ENCODE data around the gene BBS1.
"Not testable (repeated sequence)": the region's sequence is repeated elsewhere in the genome, so short reads cannot be mapped to it uniquely, and the experiment has no call there.

BBS1 gene

DNA sequence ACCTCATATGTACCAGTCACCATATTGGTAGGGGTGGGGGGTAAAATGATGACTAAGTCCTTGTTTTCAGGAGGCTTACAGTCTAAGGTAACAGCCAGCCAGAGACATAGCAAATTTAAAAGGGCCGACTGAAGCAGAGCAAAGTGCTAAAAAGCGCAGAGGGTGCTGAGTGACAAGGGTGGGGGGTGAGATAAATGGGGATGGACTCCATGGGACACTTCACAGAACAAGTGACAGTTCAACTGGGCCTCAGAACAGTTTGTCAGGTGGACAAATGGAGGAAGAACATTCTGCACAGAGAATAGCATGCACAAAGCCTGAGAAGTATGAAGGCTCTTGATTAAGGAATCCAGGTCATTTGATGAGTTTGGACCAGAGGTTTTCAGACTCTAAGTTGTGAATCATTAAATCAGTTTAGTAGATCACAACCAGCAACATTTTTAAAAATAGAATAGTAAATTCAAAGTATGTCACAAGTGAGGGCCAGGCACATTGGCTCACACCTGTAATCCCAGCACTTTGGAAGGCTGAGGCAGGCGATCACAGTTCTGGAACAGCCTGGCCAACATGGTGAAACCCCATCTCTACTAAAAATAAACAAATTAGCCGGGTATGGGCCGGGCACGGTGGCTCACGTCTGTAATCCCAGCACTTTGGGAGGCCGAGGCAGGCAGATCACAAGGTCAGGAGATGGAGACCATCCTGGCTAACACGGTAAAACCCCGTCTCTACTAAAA lies 14.0 kb downstream of the BBS1 start:
- no peak for DNase-seq (ENCODE audit: low read depth)

DNA sequence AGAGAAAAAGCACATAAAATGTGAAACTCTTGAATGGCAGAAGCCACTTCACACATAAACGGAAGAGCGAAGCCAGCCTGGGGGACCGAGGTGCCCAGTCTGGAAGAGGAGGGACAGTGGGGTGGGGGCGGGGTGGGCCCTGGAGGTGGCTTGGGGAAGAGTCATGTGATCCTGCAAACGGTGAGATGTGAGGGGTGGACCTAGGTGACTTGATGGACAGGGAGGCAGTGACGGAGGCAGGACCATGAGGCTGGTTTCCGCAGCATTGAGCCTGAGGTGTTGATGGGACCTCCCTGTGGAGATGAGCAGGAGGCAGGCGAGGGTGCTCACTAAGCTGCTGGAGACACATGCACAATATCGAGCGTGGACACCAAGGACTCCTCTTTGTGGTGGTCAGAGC lies 18.6 kb downstream of the BBS1 start:
- DNase-seq (ENCODE audit: low read depth) = no peak

DNA sequence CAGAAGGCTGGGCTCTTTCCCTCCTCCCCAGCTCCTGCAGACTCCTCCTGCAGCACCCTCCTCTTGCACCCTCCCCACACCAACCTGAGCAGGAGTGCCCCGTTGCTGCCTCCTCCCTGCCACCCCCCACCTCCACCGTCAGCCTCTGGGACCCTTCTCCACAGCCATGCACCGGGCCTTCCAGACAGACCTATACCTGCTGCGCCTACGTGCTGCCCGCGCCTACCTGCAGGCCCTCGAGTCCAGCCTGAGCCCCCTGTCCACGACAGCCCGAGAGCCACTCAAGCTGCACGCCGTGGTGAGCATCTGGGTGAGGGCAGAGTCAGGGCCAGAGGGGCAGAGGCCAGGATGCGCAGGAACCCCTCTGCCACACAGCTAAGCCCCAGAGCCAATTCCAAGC lies 19.2 kb downstream of the BBS1 start:
- DNase-seq (ENCODE audit: low read depth) = no peak

DNA sequence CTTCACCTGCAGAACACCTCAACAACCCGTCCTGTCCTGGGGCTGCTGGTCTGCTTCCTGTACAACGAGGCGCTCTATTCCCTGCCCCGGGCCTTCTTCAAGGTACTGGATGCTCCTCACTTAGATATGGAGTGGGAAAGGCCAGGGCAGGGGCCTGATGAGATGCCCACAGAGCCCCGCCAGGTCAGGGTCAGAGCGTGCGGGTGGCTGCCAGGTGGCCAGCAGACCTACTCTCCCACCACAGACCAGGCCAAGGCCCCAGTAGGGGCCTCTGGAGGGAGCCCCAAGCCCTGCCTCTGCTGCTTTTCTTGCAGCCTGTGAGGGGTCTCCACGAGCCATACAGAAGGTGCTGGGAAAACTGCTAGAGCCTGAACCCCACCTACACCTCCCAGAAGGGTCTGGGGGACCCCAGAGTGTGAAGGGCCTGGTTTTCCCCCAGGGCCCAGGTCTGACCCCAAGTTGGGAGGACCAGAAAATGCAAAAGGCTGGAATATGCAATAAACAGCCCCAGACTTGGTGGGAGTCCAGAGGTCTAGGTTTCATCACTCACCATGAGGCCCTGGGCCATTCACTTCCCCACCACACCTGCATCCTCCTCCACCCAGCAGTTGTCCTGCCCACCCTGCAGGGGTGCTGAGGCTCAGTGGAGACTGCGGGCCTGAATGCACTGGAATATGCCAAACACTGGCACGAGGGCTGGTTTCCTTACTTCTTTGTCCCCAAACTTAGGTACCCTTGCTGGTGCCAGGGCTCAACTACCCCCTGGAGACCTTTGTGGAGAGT lies 20.7 kb downstream of the BBS1 start:
- no peak for DNase-seq (ENCODE audit: low read depth)

DNA sequence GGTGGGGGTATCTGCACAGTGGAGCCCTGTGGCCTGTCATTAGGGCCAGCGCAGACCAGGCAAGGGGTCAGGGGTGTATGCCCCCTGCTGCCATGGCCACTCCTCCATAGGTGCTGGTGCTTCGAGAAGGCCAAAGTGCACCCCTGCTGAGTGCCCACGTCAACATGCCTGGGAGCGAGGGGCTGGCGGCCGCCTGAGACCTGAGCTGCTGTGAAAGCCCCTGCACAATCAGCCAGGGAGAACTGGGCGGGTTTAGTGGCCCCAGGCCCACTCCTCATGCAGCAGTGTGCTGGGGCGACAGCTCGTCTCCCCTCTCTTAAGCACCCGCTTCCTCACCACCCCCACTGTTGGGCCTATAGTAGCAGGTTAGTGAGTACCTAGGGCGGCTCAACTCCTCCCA lies 21.4 kb downstream of the BBS1 start:
- no peak for DNase-seq (ENCODE audit: low read depth)

DNA sequence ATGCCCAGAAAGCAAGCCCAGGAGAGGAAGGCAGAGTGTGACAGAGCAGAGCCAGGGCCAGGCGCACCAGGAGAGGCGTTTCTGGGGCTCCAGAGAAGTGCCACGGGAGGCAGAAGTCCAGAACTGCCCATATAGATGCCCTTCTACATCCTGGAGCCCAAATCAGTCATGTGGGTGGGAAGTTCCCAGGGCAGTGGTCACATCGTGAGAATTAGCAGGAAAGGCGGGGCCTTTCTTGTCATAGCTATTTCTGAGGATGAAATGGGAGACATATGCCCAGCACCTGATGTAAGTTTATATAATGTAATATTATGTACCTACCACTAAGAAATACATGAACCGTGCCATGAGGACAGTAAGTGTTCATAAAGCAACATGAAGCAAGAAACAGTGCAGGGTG lies 22.3 kb downstream of the BBS1 start:
- no peak for DNase-seq (ENCODE audit: low read depth)

DNA sequence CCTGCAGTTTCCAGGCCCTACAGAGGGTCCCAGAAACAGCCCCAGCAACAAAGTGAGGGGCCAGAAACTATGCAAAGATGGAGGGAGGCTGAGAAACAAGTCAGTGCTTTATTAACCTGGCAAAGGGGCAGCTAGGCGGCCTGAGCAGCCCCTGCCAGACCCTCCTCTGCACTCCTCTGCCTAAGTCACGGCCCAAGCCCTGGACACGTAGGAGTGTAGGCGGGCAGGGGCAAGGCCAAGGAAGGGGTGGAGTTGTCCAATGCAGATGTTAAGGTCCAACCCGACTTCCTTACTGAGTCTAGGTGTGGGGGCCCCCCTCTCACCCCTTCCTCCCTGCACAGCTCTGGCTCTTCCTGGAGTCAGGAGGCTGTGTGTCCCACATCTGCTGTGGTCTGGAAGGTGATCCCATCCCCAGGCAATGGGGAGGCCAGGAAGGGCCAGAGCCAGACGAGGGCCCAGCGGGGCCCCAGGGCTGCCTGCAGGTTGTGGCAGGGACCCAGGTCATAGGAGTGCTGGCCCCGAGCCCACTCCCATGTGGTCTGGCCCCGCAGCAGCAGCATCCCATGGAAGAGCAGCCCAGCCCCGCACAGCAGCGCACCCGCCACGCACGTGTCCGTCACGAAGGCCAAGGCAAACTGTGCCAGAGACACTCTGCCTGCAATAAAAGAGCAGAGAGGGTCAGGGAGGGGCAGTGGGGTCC lies 28.9 kb downstream of the BBS1 start:
- no peak for DNase-seq (ENCODE audit: low read depth)

DNA sequence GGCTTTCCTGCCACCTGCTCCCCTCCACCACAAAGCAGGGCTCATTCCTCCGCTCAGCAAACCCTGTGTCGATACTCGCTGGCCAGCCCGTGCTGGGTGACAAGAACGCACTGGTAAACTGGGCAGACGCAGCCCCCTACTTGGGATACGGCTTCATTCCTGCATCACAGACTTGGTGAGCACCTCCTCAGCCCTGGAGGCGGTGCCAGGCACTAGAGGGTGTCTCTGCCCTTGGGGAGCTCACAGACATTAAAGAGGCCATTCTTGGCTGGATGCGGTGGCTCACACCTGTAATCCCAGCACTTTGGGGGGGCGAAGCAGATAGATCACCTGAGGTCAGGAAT lies 29.4 kb downstream of the BBS1 start:
- DNase-seq (ENCODE audit: low read depth) = no peak

DNA sequence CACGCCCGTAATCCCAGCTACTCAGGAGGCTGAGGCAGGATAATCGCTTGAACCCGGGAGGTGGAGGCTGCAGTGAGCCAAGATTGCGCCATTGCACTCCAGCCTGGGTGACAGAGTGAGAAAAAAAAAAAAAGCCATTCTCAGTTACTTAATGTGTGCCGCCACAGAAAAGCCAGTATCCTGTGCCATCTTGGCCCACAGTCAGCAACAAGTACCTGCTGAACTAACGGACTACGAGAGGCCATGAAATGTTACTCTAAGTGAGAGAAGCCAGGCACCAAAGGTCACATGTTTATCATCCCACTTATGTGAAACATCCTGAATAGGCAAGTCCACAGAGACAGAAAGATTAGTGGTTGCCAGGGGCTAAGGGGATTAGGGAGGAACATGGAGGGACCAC lies 30.2 kb downstream of the BBS1 start:
- DNase-seq (ENCODE audit: low read depth) = not testable (repeated sequence)

DNA sequence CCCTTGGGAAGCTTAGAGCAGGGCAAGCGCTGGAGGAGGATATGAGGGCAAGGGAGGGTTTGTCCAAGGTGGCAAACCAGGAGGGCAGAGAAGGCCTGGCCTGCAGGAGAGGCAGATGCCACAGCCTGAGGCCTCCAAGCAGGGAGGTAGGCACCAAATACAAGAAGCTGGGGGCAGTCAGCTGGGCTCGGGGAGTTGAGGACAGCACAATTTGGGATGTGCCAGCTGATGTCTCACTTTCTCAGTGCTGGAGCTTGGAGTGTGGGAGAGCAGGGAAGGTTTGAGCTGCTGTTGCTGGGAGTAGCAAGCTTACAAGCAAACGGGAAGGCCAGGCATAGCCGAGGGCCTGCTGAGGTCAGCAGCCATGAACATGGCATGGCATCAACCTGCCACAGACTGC lies 31.5 kb downstream of the BBS1 start:
- DNase-seq (ENCODE audit: low read depth) = no peak

DNA sequence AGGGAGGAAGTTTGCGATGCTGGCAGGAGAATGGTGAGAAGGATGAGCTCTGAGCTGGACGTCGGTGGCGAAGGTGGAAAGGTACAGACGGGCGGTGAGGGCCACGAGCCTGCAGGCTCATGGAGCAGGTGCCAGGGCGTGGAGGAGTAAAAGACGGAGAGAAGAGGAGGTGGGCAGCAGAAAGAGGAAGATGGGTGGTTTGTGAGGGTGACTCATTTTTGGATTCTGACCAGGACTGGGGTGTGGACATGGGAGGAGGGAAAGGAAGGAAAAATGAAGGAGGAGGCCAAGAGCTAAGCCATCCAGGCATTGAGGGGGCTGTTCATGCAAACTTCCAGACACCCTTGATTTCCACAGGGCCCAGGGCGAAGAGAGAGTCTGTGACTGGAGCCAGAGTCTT lies 31.9 kb downstream of the BBS1 start:
- no peak for DNase-seq (ENCODE audit: low read depth)

DNA sequence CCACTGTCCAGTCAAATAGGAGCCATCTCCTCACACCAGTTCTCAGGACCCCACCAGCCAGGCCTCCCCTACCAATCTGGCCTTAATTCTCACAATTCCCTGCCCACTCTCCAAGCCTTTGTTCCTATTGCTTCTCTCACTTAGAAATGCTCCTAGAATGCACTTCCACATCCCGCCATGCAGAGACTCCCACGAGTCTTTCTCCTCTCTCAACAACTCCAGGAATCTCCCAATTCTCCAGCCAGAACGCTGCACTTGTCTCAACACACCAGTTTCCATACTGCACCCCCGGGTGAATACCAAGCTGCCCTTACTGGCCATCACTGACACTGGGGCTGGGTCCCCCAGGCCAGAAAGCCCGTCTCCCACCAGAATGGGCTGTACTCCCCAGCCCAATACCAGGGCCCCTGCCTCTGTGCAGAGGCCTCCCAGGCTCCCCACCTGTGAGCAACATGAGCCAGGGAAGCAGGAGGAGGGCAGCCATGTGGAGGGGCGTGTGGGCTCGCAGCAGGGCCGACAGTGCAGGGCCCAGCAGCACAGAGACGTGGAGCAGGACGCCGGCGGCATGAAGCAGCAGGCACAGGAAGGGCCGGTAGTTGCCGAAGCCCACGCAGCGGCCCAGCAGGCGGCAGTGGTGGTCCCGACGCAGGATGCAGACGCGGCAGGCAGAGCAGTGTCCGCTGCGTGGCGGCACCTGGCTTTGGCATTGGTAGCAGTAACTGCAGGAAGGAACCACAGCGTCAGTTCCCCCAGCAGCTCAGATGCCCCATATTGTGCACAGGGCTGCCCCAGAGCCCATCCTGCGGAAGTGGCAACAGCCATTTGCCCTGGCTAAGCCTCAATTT lies 33.0 kb downstream of the BBS1 start:
- peak; percentile 20 for DNase-seq (ENCODE audit: low read depth)

DNA sequence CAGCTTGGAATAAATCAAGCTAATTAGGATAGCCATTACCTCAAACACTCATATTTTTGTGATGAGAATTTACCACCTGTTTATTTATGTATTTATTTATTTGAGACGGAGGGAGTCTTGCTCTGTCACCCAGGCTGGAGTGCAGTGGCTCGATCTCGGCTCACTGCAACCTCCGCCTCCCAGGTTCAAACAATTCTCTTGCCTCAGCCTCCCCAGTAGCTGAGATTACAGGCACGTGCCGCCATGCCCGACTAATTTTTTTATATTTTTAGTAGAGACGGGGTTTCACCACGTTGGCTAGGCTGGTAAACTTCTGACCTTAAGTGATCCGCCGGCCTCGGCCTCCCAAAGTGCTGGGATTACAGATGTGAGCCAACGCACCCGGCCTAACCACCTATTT lies 34.5 kb downstream of the BBS1 start:
- not testable (repeated sequence) for DNase-seq (ENCODE audit: low read depth)

DNA sequence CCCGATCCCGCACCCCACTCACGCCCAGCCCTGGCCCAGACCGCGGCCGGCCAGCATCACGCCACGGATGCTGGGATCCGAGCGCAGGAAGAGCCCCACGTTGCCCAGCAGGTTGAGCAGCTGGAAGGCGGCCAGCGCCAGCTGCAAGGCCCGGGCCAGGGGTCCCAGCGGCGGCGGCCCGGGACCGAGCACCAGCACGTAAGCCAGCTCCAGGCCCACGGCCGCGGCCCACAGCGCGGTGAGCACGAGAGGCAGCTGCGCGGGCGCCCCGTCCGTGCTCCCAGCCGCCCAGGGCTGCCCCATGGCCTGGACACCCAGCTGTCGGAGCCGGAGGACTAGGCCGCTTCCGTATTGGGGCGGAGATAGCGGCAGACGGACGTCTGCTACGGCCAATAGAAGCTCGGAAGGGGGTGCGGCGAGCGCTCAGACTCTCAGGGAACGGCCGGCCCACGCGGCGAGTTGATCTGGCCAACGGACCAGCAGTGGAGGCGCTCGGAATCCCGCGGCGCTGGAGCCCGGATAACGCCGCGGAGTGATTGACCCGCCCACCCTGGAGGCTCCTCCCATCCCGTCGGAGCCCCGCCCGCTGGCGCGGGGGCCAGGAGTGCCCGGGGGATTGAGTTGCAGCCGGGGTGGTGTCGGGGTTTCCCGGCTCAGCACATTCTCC lies 35.4 kb downstream of the BBS1 start, which contains the start of gene ZDHHC24:
Gene ZDHHC24, minus strand, starts transcription at position 348 of the 667 bp plus-strand sequence. Its CDS starts 45 bp downstream, at position 303.
- DNase-seq (ENCODE audit: low read depth) = peak; percentile 76

DNA sequence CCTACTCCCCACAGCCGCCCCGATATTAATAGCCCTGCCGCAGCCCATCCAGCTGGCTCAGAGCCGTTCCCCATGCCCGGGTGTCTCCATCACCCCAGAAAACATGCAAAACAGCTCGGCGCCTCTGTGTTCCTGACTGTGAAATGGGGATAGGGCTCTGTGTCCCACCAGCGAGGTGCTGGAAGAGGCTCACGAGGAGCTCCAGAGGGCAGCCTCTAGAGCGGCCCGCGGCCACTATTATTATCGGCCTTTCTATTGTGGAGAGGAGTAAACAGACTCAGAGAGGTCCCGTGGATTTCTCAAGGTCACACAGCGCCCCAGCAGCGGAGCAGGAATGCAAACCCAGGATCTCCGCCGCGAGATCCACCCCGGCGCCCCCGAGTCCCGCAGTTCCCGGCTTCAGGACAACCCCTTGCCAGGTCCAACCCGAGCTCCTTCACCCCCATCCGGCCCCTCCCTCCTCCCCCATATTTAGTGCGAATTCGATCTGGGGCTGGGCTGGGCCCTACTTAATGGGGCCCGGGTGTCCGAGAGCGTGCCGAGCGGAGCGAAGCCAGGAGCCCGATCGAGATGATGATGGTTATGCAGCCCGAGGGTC lies 36.0 kb downstream of the BBS1 start, which contains the start of gene ACTN3:
Gene ACTN3, plus strand, starts transcription at position 536 of the 598 bp plus-strand sequence. Its CDS starts 35 bp downstream, at position 571.
- DNase-seq (ENCODE audit: low read depth) = no peak

DNA sequence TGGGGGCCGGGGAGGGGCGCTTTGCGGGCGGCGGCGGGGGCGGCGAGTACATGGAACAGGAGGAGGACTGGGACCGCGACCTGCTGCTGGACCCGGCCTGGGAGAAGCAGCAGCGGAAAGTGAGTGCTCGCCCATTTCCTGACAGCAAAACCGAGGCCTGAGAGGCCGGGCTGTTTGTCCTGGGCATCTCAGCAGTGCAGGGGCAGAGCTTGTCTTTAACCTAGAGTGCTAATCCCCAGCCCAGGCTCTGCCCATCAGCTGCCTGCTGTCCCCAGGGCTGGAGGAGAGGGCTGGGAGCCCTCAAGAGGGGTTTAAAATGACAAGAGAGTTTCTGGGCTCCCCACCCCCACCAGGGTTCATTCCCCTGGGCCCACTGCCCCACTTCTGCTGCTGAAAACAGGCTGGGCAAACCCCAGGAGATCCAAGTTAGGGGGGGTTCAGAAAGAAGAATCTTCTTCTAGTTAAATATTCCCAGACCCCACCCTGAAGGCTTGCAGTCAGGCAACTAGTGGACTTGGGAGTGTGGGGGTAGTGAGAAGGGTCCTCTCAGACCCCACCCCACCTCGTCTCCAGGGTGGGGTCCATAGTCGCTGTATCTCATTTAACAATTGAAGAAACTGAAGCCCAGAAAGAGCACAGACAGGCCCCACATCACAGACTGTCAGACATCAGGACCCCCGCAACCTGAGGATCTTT lies 36.7 kb downstream of the BBS1 start:
- DNase-seq (ENCODE audit: low read depth) = no peak

DNA sequence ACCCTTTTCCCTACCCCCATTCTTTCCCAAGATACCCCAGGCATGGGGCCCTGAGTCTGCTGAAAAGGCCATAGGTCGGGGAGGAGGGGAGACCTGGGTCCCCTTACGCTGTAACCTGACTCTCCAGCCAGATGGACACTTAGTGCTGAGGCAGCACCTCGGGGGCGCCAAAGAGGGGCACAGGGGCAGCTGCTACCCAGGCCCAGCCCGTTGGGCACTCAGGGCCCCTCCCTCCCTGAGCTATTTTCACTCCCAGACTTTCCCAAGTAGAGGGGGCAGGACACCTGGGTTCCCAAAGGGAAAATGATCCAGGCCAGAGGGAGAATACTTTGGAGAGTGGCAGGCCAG lies 37.2 kb downstream of the BBS1 start:
- DNase-seq (ENCODE audit: low read depth) = no peak

DNA sequence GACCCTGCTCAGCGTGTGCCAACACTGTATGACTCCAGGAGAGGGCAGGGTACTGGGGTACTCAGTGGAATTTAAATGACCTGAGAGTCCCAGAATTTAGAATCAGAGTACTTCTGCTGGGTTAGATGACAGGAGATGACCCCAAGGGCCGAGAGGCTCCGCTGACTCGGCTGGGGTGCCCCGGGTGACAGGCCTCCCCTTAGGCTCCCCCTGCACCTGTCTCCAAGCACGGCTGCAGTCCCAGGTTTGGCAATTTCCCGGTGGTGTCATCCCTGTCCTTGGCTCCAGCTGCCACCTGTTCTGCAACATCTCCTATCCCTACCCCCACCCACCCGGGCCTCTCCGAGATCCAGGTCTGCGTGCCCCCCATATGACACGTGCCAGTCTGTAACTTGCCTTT lies 37.6 kb downstream of the BBS1 start:
- no peak for DNase-seq (ENCODE audit: low read depth)

DNA sequence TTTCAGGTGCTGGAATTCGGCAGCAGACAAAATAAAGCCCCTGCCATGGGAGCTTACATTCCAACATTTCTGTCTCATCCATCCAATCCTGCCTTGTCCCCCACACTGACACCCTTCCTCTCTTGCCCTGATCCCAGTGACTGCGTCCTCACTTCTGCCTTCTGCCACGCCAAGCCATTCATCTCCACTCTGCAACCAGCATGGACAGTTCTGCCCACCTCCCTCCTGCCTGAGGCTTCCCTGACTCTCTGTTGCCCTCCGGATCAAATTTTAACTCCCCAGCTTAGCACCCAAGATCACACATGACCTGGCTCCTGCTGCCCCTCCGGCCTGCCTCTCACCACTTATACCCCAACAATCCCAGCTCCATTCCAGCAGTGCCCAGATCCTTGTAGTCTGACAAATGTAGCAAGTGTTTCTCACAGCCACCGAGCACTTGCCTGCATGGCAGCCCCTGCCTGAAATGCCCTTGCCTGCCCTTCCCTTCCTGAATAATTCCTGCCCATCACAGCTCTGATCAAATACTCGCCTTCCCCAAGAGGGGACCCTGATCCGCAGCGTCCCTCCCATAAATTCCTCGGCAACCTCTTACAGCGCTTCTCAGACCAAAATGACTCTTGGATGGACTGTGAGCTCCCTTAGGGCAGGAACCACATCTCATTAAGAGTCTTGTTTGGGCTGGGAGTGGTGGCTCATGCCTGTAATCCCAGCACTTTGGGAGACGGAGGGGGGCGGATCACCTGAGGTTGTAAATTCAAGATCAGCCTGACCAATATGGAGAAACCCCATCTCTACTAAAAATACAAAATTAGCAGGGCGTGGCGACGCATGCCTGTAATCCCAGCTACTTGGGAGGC lies 38.6 kb downstream of the BBS1 start:
- DNase-seq (ENCODE audit: low read depth) = no peak

DNA sequence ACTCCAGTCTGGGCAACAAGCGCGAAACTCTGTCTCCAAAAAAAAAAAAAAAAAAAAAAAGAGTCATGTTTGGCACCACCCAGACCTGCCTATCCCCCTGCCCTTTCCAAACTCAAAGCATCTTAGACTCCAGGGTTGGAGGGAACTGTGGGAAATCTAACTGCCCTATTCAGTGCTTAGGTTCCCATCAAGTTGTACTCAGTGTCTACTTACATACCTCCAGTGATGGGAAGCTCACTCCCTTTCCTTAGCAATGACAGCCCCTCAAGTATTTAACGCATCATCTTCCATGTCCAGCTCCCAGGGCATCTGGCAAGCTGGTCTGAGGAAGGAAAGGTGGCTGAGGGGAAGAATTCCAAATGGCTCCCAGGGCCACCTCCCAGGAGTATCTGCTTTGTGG lies 39.3 kb downstream of the BBS1 start:
- no peak for DNase-seq (ENCODE audit: low read depth)

Data from stimulated activated CD8-positive, alpha-beta memory T cell treated with anti-CD3 and anti-CD28 coated beads, Interleukin-15, amount 100 ng/mL, for 24 hours (primary cell).